LHCN-M2 (cell line): ENCODE measurements around the gene HIVEP1. TPM values are rescaled to one million over a fixed set of nuclear protein-coding genes. Genes with fewer than 3 reads are reported as not detected.
A peak's percentile ranks its signal among the peaks of the same experiment; 100 is the strongest.

ENCODE experiments used
- DNase-seq: peaks from one replicate; pipeline ENCODE4 v3.0.0-alpha.2; 2012; ENCODE audit warnings: low read depth
- total RNA-seq: library from RNA; depleted of rRNA; stranded (reverse); fragments of >200 nt; gene quantifications from 2 replicates; pipeline ENCODE4 v1.2.3, GENCODE V29; 2014

HIVEP1 gene
- total RNA-seq, 1 experiment from 2014 or later = 8.2 TPM

- no peak for DNase-seq
Observed at GRCh38 chr6:12047792-12048432, 35.8 kb downstream of the HIVEP1 start.

DNA sequence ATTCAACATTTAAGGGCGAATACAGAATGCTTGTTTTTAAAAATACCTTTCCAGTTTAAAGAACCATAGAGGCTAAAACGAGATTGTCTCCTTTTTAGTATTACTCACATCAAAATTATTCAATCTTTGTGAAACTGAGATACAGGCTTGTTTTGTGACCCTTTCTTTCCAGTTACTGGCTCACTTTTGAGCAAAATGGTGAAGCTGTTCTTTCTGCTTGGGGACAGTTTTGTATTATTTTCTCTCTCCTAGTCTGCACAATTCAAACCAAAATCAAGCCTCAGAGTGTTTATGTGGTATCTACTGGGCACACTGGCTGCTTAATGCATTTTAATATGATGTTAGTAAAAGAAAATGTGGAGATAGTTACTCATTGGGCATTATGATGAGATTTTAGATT, 36.5 kb downstream of the HIVEP1 start:
- DNase-seq = no peak

- no peak for DNase-seq
Observed at GRCh38 chr6:12049165-12049564, 37.1 kb downstream of the HIVEP1 start.

DNA sequence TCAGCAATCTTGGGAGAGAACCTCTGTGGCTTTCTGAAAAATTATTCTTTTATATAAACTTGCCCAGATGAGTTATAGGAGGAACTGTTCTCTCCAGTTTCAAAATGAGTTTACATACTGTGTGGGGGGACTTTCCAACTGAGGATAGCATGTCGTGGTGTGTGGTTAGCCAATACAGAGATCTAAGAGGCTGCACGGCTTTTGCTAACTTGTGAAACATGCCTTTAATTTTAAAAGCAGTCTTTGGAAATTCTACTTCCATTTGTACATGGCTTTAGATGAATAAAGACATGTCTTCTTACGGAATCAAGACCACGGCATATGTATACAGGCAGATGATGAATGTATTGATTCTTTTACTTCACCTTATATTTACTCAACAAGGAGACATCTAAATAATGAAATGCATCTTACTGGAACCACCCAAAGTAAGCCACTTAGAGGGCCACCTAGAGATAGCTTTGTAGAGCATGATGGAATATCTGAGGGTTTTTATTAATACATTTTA, 39.8 kb downstream of the HIVEP1 start:
- DNase-seq = no peak

DNA sequence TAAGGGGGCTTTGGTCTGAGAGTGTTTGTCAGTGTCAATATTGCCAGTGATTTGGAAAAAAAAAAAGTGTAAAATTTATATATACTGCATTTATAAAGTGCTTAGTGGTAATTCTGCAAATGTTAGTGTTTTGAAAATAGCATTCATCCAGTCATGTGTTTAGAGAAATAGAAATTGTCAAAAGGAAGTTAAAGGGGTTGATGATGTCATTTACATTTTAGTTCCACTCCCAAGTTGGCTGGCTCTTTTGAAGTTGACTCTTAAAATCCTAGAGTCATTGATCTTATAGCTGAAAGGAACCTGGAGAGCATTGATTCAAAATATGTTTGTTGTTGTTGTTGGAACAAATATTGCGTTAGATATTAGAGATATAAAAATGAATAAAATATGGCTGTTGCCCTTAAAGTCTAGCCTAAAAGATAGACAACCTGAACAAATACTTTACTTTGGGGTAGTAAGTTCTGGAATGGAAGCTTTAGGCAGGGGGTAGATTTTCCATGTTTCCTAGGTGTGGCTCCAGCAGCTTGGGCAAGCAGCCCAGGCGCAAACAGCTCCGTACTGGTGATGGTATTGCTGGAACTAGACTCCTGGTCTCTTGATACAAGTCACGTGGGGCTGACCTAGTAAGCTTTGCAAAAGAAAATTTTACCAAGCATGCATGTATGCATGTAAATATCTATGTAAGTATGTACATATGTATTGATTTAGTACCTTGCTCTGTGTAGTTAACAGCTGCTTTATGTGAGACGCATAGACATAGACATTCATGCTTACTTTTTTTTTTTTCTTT, 46.3 kb downstream of the HIVEP1 start:
- DNase-seq = no peak

- no peak for DNase-seq
Observed at GRCh38 chr6:12060780-12061609, 48.9 kb downstream of the HIVEP1 start.

GRCh38 chr6:12062605-12063004, 50.5 kb downstream of the HIVEP1 start:
- no peak for DNase-seq

DNA sequence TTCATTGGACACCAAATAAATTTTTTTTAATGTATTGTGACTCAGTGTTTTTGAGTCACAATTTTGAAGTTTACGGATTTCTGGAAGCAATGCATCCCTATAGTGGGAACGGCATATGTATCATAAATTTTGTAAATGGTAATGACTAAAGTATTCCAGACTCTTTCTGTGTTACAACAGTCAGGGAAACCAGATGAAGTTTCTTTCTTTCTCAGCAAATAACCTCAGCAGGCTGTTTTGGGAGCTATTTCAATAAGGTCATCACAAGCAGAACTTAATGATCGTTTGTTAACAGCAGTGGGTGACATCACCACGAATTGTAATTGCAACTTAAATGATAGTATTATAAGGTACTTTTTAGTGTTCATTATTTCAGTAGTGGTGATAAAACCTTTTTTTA, 52.0 kb downstream of the HIVEP1 start:
- DNase-seq = no peak

DNA sequence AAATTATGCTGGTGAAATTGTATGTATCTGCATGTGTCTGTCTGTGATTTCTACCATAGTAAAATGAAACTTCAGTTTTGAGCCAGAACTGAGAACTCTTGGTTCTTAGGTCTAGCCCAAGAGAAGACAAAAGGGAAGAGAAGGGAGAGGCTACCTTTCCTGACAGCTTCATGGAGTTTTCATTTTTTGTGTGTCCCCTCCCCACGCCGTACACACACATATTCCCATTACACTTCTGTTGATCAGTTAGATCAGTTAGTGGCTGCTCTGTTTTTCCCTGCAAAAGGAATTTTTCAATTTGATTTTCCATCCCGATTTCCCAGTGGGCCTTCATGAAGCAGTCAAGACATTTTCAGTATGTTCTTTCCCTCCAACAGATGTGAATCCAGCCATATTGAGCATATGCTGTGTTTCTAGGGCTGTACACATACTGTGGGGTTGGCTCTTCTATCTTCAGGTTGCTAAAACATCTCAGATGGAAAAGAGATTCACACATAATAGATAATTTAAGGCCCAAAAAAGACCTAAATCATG, 52.5 kb downstream of the HIVEP1 start:
- no peak for DNase-seq

DNA sequence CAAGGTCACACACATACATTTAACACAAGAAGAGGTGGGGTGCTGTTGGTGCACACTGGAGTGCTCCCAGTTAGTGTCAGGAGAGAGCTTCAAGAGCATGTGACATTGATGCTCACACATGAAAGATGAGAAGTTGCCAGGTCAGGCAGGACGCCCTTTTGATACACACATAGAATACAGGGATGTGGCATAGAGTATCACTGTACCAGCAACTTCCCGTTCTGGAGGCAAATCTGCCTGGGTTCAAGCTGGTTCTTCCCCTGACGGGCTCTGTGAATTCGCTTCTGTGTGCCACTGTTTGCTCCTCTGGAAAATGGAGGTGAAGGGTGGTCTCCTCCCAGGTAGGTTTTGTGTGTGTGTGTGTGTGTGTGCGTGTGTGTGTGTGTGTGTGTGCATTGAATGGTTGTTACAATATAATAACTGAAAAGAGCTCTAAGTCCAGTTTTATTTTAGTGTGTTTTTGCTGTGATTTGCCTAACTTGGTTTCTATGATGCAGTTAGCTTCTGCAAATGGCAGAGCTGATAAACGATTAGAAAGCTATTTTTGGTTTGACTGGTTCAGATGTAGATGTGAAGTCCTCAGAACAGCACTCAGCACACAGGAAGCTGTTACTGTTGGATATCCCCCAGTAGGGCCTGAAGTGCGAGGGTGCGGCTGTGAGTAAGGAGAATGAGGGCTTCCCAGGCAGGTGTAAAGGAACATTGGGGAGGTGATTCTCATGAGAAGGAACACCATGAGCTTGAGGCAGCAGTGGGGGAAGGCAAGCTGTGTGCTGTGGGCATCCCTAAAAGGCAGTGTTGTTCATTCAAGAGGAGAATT, 53.4 kb downstream of the HIVEP1 start:
- no peak for DNase-seq

DNA sequence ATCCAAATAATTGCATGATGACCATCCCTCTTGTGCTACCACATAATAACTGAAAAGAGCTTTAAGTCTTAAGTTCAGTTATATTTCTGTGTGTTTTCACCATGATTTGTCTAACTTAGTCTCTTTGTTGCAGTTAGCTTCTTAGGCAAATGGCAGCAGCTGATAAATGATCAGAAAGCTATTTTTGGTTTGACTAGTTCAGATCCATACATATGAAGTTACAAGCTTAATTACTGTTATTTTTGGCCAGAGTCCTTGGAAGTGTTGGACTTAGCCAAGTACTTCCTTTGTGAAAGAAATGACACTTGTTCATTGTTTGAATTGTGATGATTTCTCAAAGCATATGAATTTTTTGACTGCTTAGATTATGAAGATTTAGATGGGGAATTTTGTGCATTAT, 54.2 kb downstream of the HIVEP1 start:
- DNase-seq = peak; percentile 26

- no peak for DNase-seq
Observed at GRCh38 chr6:12068899-12069557, 56.9 kb downstream of the HIVEP1 start.

DNA sequence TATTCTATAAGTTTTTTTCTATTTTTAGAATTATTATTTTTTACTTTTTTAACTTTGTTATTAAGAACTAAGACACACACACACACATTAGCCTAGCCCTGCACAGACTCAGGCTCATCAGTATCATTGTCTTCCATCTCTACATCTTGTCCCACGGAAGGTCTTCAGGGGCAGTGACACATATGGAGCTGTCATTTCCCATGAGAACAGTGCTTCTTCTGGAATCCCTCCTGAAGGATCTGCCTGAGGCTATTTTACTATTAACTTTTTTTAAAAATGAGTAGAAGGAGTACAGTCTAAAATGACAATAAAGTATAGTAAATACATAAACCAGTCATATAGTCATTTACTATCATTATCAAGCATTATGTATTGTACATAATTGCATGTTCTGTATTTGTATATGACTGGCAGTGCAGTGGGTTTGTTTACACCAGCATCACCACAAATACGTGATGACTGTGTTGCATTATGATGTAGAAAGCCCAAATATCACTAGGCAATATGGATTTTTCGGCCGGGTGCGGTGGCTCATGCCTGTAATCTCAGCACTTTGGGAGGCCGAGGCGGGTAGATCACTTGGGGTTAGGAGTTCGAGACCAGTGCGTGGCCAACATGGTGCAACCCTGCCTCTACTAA, 57.9 kb downstream of the HIVEP1 start:
- no peak for DNase-seq

DNA sequence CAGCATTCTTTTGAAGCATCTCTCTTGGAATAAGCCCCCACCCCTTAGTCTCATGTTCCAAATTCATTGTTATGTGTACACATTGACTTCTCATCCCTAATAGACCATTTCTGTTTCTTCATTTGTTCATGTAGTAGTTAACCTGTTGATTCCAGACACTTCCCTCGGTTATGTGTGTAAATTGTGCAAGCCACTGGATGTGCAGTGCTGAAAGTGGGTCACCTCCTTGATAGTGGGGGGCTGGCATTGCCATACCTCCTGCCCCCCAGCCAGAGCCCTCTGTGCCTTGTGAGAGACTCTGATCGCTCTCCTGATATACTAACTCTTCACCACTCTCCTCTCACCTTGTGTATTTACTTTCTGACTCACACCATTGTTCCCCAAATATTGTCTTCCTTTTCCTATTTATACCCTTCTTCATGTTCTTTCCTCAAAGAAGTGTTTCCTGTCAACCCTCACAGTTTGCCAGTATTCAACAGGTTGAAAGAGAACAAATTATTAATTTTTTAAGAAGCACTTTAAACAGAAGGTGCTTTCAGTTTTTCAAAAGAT, 59.0 kb downstream of the HIVEP1 start:
- no peak for DNase-seq

DNA sequence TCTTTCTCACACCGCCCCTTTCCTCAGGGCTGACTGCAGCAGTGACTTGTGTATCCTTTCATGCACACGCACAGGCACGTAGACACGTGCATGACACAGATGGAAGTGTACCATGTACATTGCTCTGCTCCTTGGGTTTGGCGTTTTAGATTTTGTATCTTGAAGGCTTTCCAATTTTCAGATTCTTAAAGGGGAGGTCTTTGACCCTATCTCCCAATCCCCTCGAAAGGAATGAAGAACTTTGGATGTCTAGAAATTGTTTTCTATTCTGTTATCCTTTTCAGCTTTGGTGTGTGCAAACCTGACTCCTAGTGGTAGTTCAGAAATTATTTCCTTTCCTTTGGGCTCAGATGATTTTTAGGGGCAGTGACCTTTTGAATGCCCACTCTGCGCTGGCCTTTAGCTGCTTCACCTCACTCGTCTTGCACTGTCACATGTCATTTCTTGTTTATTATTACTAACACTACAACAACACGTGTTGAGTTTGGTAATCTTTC, 63.0 kb downstream of the HIVEP1 start:
- peak; percentile 20 for DNase-seq

- DNase-seq = peak; percentile 19
Observed at GRCh38 chr6:12077021-12077710, 65.1 kb downstream of the HIVEP1 start.

DNA sequence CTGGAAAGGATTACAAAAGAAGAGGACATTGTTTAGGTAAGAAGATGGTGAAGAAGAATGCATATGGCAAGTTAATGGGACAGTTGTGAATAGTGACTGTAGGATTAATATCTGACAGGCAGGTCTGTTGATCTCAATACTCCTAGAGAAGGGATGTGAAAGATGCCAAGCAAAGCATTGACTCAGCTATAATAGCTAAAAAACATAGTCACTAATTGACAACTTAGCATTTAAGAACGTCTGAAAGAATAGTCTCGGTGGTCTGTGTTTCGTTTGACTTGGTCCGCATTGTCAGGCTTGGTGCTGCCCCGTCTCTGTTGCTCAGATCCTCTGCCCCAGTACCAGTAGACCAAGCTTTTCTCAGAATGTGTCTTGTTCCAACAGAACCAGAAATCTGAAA, 65.9 kb downstream of the HIVEP1 start:
- DNase-seq = no peak

DNA sequence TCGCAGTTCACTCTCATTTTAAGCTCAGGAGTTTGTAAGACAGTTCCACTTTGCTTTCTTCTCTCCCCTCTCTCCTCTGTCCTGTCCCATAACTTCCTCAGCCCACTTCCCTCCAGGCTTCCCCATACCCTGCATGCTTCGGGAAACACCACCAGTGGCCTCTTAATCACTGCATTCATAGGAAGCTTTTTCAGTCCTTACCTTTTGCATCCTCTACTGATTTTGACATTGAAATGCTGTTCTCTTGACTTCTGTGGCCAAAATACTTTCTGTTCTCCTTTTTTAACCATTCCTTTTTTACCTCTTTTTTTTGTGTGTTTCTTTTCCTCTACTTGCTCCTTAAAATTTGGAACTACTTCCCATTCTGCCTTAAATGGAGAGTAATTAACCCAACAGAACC, 69.7 kb downstream of the HIVEP1 start:
- no peak for DNase-seq

DNA sequence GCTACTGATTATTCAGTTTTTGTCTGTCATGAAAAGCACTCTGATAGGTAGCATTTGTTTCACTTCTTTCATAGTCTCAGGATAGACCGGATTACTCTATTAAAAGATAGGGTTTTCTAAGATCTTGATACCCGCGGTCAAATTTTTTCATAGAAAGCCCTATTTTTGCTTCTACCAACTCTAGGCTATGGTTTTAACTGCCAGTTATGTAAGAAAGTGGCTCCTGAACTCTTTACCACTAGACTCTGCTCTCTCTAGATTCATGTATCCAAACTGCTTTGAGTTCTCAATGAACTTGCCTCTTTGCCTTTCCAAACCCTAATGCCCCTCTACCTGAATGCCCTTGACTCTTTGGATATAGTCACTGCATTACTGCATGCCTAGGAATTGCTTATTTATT, 70.3 kb downstream of the HIVEP1 start:
- DNase-seq = no peak
